SU-DHL-6 (cell line): ENCODE results near the gene GTF3C1.

Source experiments
- EZH2phosphoT487 ChIP-seq: fragments of 200-600 bp; sonication (generic), shearing (Covaris generic); conservative IDR thresholded peaks from 2 replicates; pipeline ENCODE4 v1.6.1; 2018; ENCODE audit warnings: mild to moderate bottlenecking, antibody characterized with exemption, low read length, moderate library complexity, mixed read lengths
- TF ChIP-seq, protein P1 (sequence below): fragments of 200-600 bp; sonication (generic); IDR thresholded peaks from one replicate; pipeline ENCODE4 v1.5.1; 2017; ENCODE audit warnings: antibody characterized with exemption, mild to moderate bottlenecking, low read length, moderate library complexity; ENCODE audit not compliant: insufficient read depth, poor library complexity, severe bottlenecking

DNA sequence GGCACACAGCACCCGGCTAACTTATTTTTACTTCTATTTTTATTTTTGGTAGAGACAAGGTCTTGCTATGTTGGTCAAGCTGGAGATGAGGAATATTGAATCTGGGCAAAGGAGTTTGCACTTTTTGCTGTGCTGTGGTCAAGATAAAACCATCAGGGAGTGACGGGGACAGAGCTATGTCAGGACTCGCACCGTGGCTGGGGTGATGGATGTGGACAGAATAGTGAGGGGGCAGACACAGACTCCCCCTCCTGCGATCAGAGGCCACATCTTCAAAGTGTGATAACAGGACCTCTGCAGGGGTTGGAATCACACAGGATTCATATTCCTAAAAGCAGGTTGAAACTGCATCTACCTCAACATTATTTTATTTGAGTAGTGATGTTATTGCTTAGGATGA, 122.2 kb downstream of the GTF3C1 start:
- TF ChIP-seq, protein P1, sequence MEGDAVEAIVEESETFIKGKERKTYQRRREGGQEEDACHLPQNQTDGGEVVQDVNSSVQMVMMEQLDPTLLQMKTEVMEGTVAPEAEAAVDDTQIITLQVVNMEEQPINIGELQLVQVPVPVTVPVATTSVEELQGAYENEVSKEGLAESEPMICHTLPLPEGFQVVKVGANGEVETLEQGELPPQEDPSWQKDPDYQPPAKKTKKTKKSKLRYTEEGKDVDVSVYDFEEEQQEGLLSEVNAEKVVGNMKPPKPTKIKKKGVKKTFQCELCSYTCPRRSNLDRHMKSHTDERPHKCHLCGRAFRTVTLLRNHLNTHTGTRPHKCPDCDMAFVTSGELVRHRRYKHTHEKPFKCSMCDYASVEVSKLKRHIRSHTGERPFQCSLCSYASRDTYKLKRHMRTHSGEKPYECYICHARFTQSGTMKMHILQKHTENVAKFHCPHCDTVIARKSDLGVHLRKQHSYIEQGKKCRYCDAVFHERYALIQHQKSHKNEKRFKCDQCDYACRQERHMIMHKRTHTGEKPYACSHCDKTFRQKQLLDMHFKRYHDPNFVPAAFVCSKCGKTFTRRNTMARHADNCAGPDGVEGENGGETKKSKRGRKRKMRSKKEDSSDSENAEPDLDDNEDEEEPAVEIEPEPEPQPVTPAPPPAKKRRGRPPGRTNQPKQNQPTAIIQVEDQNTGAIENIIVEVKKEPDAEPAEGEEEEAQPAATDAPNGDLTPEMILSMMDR = no peak
- TF ChIP-seq EZH2phosphoT487 = no peak
